GM23338 (cell line): Measurements from ENCODE around the gene RNASE11. TPM values are rescaled to one million over a fixed set of nuclear protein-coding genes. Genes with fewer than 3 reads are reported as not detected.

Source experiments
- ATAC-seq: fragments of 200-7000 bp; cut with Tn5 transposase; 3 replicates; pipeline ENCODE4 v1.9.1; 2020
- DNase-seq: peaks from one replicate; pipeline ENCODE4 v3.0.0-alpha.2; 2015; ENCODE audit warnings: low spot score
- H2AFZ ChIP-seq: fragments of 200-600 bp; sonication (generic); 2 replicates; pipeline ENCODE4 v1.8.0; 2016; ENCODE audit warnings: antibody characterized with exemption, mild to moderate bottlenecking, moderate library complexity
- H3F3A ChIP-seq: fragments of 200-600 bp; sonication (generic); replicated peaks from 2 replicates; pipeline ENCODE4 v1.8.0; 2017; ENCODE audit warnings: antibody characterized with exemption, mixed run types, low read depth
- H3K27ac ChIP-seq: fragments of 200-600 bp; sonication (generic); 2 replicates; pipeline ENCODE4 v1.6.1; 2016; ENCODE audit warnings: low read depth
- H3K27me3 ChIP-seq: fragments of 200-600 bp; sonication (generic); 2 replicates; pipeline ENCODE4 v1.8.0; 2016; ENCODE audit warnings: mild to moderate bottlenecking, mixed run types, moderate library complexity; ENCODE audit not compliant: insufficient read depth
- H3K36me3 ChIP-seq: fragments of 200-600 bp; sonication (generic); 2 replicates; pipeline ENCODE4 v1.8.0; 2016; ENCODE audit warnings: mild to moderate bottlenecking; ENCODE audit not compliant: insufficient read depth
- H3K4me1 ChIP-seq: fragments of 200-600 bp; sonication (generic); 2 replicates; pipeline ENCODE4 v1.8.0; 2016; ENCODE audit warnings: mild to moderate bottlenecking, moderate library complexity; ENCODE audit not compliant: insufficient read depth
- H3K4me2 ChIP-seq: fragments of 200-600 bp; sonication (generic); 2 replicates; pipeline ENCODE4 v1.7.1; 2017; ENCODE audit warnings: mixed run types
- H3K4me3 ChIP-seq: fragments of 200-600 bp; sonication (generic); 2 replicates; pipeline ENCODE4 v1.6.1; 2016; ENCODE audit warnings: mixed run types
- H3K79me2 ChIP-seq: fragments of 200-600 bp; sonication (generic); replicated peaks from 2 replicates; pipeline ENCODE4 v1.8.0; 2017; ENCODE audit warnings: mild to moderate bottlenecking; ENCODE audit not compliant: insufficient read depth
- H3K9me2 ChIP-seq: fragments of 200-600 bp; sonication (generic); 2 replicates; pipeline ENCODE4 v1.8.0; 2017; ENCODE audit not compliant: insufficient read depth
- H4K20me1 ChIP-seq: fragments of 200-600 bp; sonication (generic); replicated peaks from 2 replicates; pipeline ENCODE4 v1.8.0; 2017; ENCODE audit warnings: mild to moderate bottlenecking; ENCODE audit not compliant: insufficient read depth
- H3K27ac Mint-ChIP-seq: 2 replicates; pipeline ENCODE4 v1.8.0; 2020; ENCODE audit warnings: inconsistent platforms, mild to moderate bottlenecking, moderate library complexity, mixed read lengths
- H3K27me3 Mint-ChIP-seq: 3 replicates; pipeline ENCODE4 v1.8.0; 2022; ENCODE audit warnings: low read depth, mild to moderate bottlenecking, moderate library complexity, mixed read lengths, inconsistent platforms; ENCODE audit not compliant: insufficient read depth, poor library complexity
- H3K36me3 Mint-ChIP-seq: 3 replicates; pipeline ENCODE4 v1.8.0; 2021; ENCODE audit warnings: low read depth, mild to moderate bottlenecking, inconsistent platforms, moderate library complexity, mixed read lengths
- H3K4me1 Mint-ChIP-seq: 3 replicates; pipeline ENCODE4 v1.8.0; 2020; ENCODE audit warnings: mild to moderate bottlenecking, inconsistent platforms, mixed read lengths
- H3K4me3 Mint-ChIP-seq: 3 replicates; pipeline ENCODE4 v1.8.0; 2021; ENCODE audit warnings: moderate library complexity, mild to moderate bottlenecking, inconsistent platforms, mixed read lengths
- H3K9me3 Mint-ChIP-seq: 3 replicates; pipeline ENCODE4 v1.8.0; 2020; ENCODE audit warnings: moderate library complexity, mild to moderate bottlenecking, inconsistent platforms, mixed read lengths
- CREB1 ChIP-seq: fragments of 250-450 bp; sonication (Bioruptor Pico); IDR thresholded peaks from 2 replicates; pipeline ENCODE4 v1.5.0; 2020; ENCODE audit warnings: low read depth, mild to moderate bottlenecking, moderate library complexity
- EZH2 ChIP-seq: fragments of 200-600 bp; sonication (generic); IDR thresholded peaks from one replicate; pipeline ENCODE4 v1.8.0; 2017; ENCODE audit warnings: antibody characterized with exemption, mild to moderate bottlenecking, low read depth; ENCODE audit not compliant: unreplicated experiment
- EZH2phosphoT487 ChIP-seq: fragments of 200-600 bp; sonication (generic); IDR thresholded peaks from one replicate; pipeline ENCODE4 v1.8.1; 2018; ENCODE audit warnings: antibody characterized with exemption; ENCODE audit not compliant: unreplicated experiment
- JUNB ChIP-seq: IDR thresholded peaks from one replicate; pipeline ENCODE4 v1.6.1; 2016; ENCODE audit warnings: antibody characterized with exemption; ENCODE audit not compliant: unreplicated experiment
- NANOG ChIP-seq: IDR thresholded peaks from 2 replicates; pipeline ENCODE4 v1.6.1; 2016; ENCODE audit warnings: antibody characterized with exemption, borderline replicate concordance
- POLR2AphosphoS5 ChIP-seq: IDR thresholded peaks from 2 replicates; pipeline ENCODE4 v1.6.1; 2016; ENCODE audit warnings: antibody characterized with exemption, low read depth
- STAT1 ChIP-seq: IDR thresholded peaks from one replicate; pipeline ENCODE4 v1.6.1; 2016; ENCODE audit warnings: antibody characterized with exemption; ENCODE audit not compliant: unreplicated experiment
- ZNF331 ChIP-seq: fragments of 250-450 bp; sonication (Bioruptor Pico); IDR thresholded peaks from 2 replicates; pipeline ENCODE4 v1.5.0; 2020; ENCODE audit warnings: low read depth, mild to moderate bottlenecking, moderate library complexity
- polyA plus RNA-seq: library from polyadenylated mRNA; unstranded; fragments of >200 nt; fragmentation: Nextera tagmentation; extraction: Ambion mirVana; gene quantifications from 2 replicates; pipeline ENCODE4 v1.2.1, GENCODE V29; 2016
- total RNA-seq: library from RNA; depleted of rRNA; stranded (reverse); fragments of >200 nt; shearing (Covaris generic); gene quantifications from 2 replicates; pipeline ENCODE4 v1.2.3, GENCODE V29; 2014
- TF ChIP-seq, protein P1 (sequence below): IDR thresholded peaks from 2 replicates; pipeline ENCODE4 v1.6.1; 2016; ENCODE audit warnings: antibody characterized with exemption
- TF ChIP-seq, protein P2 (sequence below): fragments of 250-450 bp; sonication (Bioruptor Pico); IDR thresholded peaks from 2 replicates; pipeline ENCODE4 v1.5.0; 2020; ENCODE audit warnings: mild to moderate bottlenecking, moderate library complexity

RNASE11 gene
- total and polyA plus RNA-seq, 2 experiments from 2014 or later: not detected

DNA sequence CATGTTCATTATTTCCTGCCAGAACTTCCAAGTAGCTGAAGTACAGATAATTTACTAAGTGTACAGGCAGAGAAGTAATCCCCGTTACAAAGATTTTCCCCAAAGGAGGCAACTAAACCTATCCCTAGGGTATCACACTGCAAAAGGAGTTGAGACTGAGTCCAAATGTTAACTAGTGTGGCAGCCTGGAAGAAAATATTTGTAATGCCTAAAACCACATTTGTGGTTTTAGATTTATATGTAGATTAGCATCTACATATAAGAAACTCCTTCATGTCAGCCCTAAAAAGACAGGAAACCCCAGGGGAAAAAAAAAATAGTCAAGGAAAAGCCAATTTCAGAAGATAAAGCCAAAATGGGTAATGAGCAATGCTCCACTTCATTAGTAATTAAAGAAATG is 4.8 kb upstream of the RNASE11 start (continued):
- no peak for TF ChIP-seq NANOG
- TF ChIP-seq JUNB: no peak
- no peak for TF ChIP-seq EZH2

DNA sequence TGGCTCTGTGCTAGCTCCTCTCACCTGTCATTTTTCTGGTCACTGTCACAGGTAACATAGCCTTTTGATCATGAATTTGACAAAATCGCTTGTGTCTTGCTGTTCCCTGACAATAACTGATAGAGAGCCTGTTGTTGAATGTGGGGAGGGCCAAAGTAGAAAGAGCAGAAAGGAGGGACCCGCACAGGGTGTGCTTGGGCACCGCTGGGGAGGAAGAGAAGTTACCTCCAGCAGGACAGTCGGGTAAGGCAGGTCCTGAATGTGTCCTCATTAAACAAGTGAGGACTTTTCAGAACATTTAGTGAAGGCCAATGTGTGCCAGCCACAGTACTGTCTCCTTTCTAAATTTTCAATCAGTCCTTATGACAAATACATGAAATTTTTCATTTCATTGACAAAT is 3.4 kb upstream of the RNASE11 start, which contains the start of gene RNASE12:
Gene RNASE12 (minus strand): TSS at position 142 of the 400 bp plus-strand sequence. CDS start 653 bp downstream, outside the sequence.
- Histone ChIP-seq H3K27me3 (no peaks in the 10 kb centered on the region), H3K9me2 (no peaks in the 10 kb centered on the region; the same call in 1 of the 2 replicates), H3K4me1 (no peaks in the 10 kb centered on the region), H3K27ac (no peak within 1 kb of the TSS), H3K79me2 (no peaks in the 10 kb centered on the region), H3K36me3 (no peaks in the 10 kb centered on the region), H4K20me1 (no peaks in the 10 kb centered on the region), H3F3A (no peaks in the 10 kb centered on the region), H3K4me2 (no peak within 1 kb of the TSS), H2AFZ (peak within 1 kb of the TSS; percentile 57), H3K4me3 (no peak within 1 kb of the TSS)
- Mint-ChIP-seq H3K27me3 (no peaks in the 10 kb centered on the region), H3K27ac (no peak within 1 kb of the TSS), H3K9me3 (no peaks in the 10 kb centered on the region), H3K36me3 (no peaks in the 10 kb centered on the region), H3K4me1 (peaks cover 6% of the 10 kb centered on the region; the same call in 2 of the 3 replicates), H3K4me3 (no peak within 1 kb of the TSS)
- TF ChIP-seq EZH2 (no peak), ZNF331 (CRISPR knock-in tag) (no peak), EZH2phosphoT487 (no peak), CREB1 (CRISPR knock-in tag) (no peak), POLR2AphosphoS5 (no peak), STAT1 (no peak)
- TF ChIP-seq, protein P1, sequence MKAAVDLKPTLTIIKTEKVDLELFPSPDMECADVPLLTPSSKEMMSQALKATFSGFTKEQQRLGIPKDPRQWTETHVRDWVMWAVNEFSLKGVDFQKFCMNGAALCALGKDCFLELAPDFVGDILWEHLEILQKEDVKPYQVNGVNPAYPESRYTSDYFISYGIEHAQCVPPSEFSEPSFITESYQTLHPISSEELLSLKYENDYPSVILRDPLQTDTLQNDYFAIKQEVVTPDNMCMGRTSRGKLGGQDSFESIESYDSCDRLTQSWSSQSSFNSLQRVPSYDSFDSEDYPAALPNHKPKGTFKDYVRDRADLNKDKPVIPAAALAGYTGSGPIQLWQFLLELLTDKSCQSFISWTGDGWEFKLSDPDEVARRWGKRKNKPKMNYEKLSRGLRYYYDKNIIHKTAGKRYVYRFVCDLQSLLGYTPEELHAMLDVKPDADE: no peak
- TF ChIP-seq, protein P2, sequence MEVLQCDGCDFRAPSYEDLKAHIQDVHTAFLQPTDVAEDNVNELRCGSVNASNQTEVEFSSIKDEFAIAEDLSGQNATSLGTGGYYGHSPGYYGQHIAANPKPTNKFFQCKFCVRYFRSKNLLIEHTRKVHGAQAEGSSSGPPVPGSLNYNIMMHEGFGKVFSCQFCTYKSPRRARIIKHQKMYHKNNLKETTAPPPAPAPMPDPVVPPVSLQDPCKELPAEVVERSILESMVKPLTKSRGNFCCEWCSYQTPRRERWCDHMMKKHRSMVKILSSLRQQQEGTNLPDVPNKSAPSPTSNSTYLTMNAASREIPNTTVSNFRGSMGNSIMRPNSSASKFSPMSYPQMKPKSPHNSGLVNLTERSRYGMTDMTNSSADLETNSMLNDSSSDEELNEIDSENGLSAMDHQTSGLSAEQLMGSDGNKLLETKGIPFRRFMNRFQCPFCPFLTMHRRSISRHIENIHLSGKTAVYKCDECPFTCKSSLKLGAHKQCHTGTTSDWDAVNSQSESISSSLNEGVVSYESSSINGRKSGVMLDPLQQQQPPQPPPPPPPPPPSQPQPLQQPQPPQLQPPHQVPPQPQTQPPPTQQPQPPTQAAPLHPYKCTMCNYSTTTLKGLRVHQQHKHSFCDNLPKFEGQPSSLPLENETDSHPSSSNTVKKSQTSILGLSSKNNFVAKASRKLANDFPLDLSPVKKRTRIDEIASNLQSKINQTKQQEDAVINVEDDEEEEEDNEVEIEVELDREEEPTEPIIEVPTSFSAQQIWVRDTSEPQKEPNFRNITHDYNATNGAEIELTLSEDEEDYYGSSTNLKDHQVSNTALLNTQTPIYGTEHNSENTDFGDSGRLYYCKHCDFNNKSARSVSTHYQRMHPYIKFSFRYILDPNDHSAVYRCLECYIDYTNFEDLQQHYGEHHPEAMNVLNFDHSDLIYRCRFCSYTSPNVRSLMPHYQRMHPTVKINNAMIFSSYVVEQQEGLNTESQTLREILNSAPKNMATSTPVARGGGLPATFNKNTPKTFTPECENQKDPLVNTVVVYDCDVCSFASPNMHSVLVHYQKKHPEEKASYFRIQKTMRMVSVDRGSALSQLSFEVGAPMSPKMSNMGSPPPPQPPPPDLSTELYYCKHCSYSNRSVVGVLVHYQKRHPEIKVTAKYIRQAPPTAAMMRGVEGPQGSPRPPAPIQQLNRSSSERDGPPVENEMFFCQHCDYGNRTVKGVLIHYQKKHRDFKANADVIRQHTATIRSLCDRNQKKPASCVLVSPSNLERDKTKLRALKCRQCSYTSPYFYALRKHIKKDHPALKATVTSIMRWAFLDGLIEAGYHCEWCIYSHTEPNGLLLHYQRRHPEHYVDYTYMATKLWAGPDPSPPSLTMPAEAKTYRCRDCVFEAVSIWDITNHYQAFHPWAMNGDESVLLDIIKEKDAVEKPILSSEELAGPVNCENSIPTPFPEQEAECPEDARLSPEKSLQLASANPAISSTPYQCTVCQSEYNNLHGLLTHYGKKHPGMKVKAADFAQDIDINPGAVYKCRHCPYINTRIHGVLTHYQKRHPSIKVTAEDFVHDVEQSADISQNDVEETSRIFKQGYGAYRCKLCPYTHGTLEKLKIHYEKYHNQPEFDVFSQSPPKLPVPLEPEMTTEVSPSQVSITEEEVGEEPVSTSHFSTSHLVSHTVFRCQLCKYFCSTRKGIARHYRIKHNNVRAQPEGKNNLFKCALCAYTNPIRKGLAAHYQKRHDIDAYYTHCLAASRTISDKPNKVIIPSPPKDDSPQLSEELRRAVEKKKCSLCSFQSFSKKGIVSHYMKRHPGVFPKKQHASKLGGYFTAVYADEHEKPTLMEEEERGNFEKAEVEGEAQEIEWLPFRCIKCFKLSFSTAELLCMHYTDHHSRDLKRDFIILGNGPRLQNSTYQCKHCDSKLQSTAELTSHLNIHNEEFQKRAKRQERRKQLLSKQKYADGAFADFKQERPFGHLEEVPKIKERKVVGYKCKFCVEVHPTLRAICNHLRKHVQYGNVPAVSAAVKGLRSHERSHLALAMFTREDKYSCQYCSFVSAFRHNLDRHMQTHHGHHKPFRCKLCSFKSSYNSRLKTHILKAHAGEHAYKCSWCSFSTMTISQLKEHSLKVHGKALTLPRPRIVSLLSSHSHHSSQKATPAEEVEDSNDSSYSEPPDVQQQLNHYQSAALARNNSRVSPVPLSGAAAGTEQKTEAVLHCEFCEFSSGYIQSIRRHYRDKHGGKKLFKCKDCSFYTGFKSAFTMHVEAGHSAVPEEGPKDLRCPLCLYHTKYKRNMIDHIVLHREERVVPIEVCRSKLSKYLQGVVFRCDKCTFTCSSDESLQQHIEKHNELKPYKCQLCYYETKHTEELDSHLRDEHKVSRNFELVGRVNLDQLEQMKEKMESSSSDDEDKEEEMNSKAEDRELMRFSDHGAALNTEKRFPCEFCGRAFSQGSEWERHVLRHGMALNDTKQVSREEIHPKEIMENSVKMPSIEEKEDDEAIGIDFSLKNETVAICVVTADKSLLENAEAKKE: no peak
- ATAC-seq (no peak), DNase-seq (no peak)
